Sigmoid colon (tissue), 7 donors: ENCODE measurements around the gene JMY. TPM values are rescaled to one million over a fixed set of nuclear protein-coding genes. Genes with fewer than 3 reads are reported as not detected.
A peak's percentile ranks its signal among the peaks of the same experiment; 100 is the strongest.

ENCODE experiments used
- DNase-seq: peaks from one replicate; pipeline ENCODE4 v3.0.0-alpha.2; 2019
- H3K27ac ChIP-seq, 4 donors: fragments of 200-600 bp; sonication (generic); one replicate each; pipeline ENCODE4 v1.5.1; 2016 to 2019; ENCODE audit warnings: mild to moderate bottlenecking in 1 of 4
- H3K27me3 ChIP-seq, 3 donors: fragments of 200-600 bp; sonication (generic); one replicate each; pipeline ENCODE4 v1.5.1; 2019; ENCODE audit warnings: mild to moderate bottlenecking in 1 of 3
- H3K36me3 ChIP-seq, 4 donors: fragments of 200-600 bp; sonication (generic); one replicate each; pipeline ENCODE4 v1.5.1; 2016 to 2019
- H3K4me1 ChIP-seq, 4 donors: fragments of 200-600 bp; sonication (generic); one replicate each; pipeline ENCODE4 v1.5.1; 2017 to 2019
- H3K4me3 ChIP-seq, 4 donors: fragments of 200-600 bp; sonication (generic); one replicate each; pipeline ENCODE4 v1.5.1; 2017 to 2019; ENCODE audit warnings: mild to moderate bottlenecking in 2 of 4, moderate library complexity in 1 of 4
- H3K9me3 ChIP-seq, 4 donors: fragments of 200-600 bp in 3 of 4; sonication (generic) in 3 of 4; one replicate each; pipeline versions ENCODE4 v1.5.1 to v1.6.1; 2013 to 2019
- CTCF ChIP-seq, 4 experiments: fragments of 450-650 bp in 3 of 4; fragments of 200-600 bp in 1 of 4; IDR thresholded peaks; one replicate each; pipeline ENCODE4 v1.5.1; 2016 to 2019; ENCODE audit warnings: antibody characterized with exemption in 4 of 4, mild to moderate bottlenecking in 3 of 4, moderate library complexity in 2 of 4
- EP300 ChIP-seq, 4 donors: sonication (generic); formaldehyde crosslinking; IDR thresholded peaks; one replicate each; pipeline ENCODE4 v1.6.1; 2017; ENCODE audit warnings: antibody characterized with exemption in 4 of 4
- POLR2A ChIP-seq, 2 donors: fragments of 450-650 bp; IDR thresholded peaks; one replicate each; pipeline ENCODE4 v1.6.1; 2016; ENCODE audit warnings: antibody characterized with exemption in 2 of 2, mild to moderate bottlenecking in 2 of 2, moderate library complexity in 2 of 2
- POLR2AphosphoS5 ChIP-seq, 4 donors: sonication (generic); formaldehyde crosslinking; IDR thresholded peaks; one replicate each; pipeline ENCODE4 v1.6.1; 2017; ENCODE audit warnings: antibody characterized with exemption in 4 of 4
- WGBS, 2 donors: extraction: QIAGEN DNeasy Blood & Tissue Kit; methylation state at CpG; one replicate each; pipeline ENCODE4 v1.1.7; 2013; 5-methylcytosine and 5-hydroxymethylcytosine counted together
- intact Hi-C: fragments of 100-400 bp; cut with DNase I; formaldehyde crosslinking; loops from one replicate; pipeline ENCODE4 v1.15.1; 2023
- polyA plus RNA-seq, 3 donors: library from polyadenylated mRNA; stranded (reverse); fragments of 200-250 nt; gene quantifications; one replicate each; pipeline ENCODE4 v1.2.3, GENCODE V29; 2013
- total RNA-seq, 4 donors: library from RNA; depleted of rRNA; stranded (reverse); fragments of >200 nt; gene quantifications; one replicate each; pipeline ENCODE4 v1.1.0, GENCODE V29; 2016
- donor health status: healthy with polysubstance abuse.
- donor health status: Bipolar disorder and iron deficiency.
- donor health status: healthy.

JMY gene
- total and polyA plus RNA-seq, 7 donors, result 1.4 to 58.7 (median 33.2) TPM

GRCh38 chr5:79225441-79225840, 10.5 kb upstream of the JMY start:
- WGBS, 2 donors, result 95 to 97% methylated on average over 5 of the region's 5 CpGs
- Histone ChIP-seq H3K27ac (peak overlapping the region in 1 of 4 donors; percentile 28), H3K4me3 (no peak overlapping the region), H3K27me3 (no peaks in the 10 kb centered on the region), H3K4me1 (no peaks in the 10 kb centered on the region), H3K9me3 (no peaks in the 10 kb centered on the region), H3K36me3 (no peaks in the 10 kb centered on the region)
- TF ChIP-seq EP300 (IDR thresholded peaks at IDR 0.05), result no peak
- TF ChIP-seq POLR2A (IDR thresholded peaks at IDR 0.05), result no peak
- TF ChIP-seq POLR2AphosphoS5 (IDR thresholded peaks at IDR 0.05), result no peak
- no peak for TF ChIP-seq CTCF (IDR thresholded peaks at IDR 0.05)
- no peak for DNase-seq
- intact Hi-C loops, result no loop called here

GRCh38 chr5:79227484-79228025, 8.4 kb upstream of the JMY start:
- Histone ChIP-seq H3K27me3 (no peaks in the 10 kb centered on the region), H3K9me3 (no peaks in the 10 kb centered on the region), H3K36me3 (no peaks in the 10 kb centered on the region), H3K27ac (no peak overlapping the region), H3K4me3 (no peak overlapping the region), H3K4me1 (no peaks in the 10 kb centered on the region)
- intact Hi-C loops, result no loop called here
- WGBS, 2 donors, result 91 to 96% methylated on average over 4 of the region's 4 CpGs
- no peak for TF ChIP-seq POLR2AphosphoS5 (IDR thresholded peaks at IDR 0.05)
- no peak for TF ChIP-seq POLR2A (IDR thresholded peaks at IDR 0.05)
- no peak for TF ChIP-seq EP300 (IDR thresholded peaks at IDR 0.05)
- no peak for TF ChIP-seq CTCF (IDR thresholded peaks at IDR 0.05)
- DNase-seq, result no peak

- Histone ChIP-seq H3K9me3 (no peaks in the 10 kb centered on the region), H3K27ac (no peak overlapping the region), H3K27me3 (no peaks in the 10 kb centered on the region), H3K4me3 (no peak overlapping the region), H3K4me1 (no peaks in the 10 kb centered on the region), H3K36me3 (no peaks in the 10 kb centered on the region)
- no peak for TF ChIP-seq POLR2A (IDR thresholded peaks at IDR 0.05)
- no peak for TF ChIP-seq POLR2AphosphoS5 (IDR thresholded peaks at IDR 0.05)
- no peak for TF ChIP-seq EP300 (IDR thresholded peaks at IDR 0.05)
- TF ChIP-seq CTCF (IDR thresholded peaks at IDR 0.05), result no peak
- intact Hi-C loops, result loop anchor here (10.0 kb wide), 1 partner anchor 1455 kb away; the partner anchor contains the start of gene TBCA
- DNase-seq, result no peak
- 87 to 94% methylated on average over 10 of the region's 10 CpGs for WGBS, 2 donors
These were observed 6.4 kb upstream of the JMY start for GRCh38 chr5:79229357-79230174.

- DNase-seq, result no peak
- intact Hi-C loops, result loop anchor here (5.0 to 10.0 kb wide), 5 partner anchors 52 to 1460 kb away; partner anchors contain the start of gene TBCA
- Histone ChIP-seq H3K4me1 (peaks cover 0 to 31% (median 15%) of the 10 kb centered on the region in 4 donors), H3K4me3 (peak overlapping the region; percentile 65 to 85 (median 74)), H3K27me3 (no peaks in the 10 kb centered on the region), H3K36me3 (no peaks in the 10 kb centered on the region), H3K27ac (peak overlapping the region; percentile 85 to 96 (median 93)), H3K9me3 (no peaks in the 10 kb centered on the region)
- no peak for TF ChIP-seq POLR2AphosphoS5 (IDR thresholded peaks at IDR 0.05)
- no peak for TF ChIP-seq CTCF (IDR thresholded peaks at IDR 0.05)
- TF ChIP-seq POLR2A (IDR thresholded peaks at IDR 0.05), result no peak
- no peak for TF ChIP-seq EP300 (IDR thresholded peaks at IDR 0.05)
- 5 to 30% methylated on average over 2 of the region's 2 CpGs for WGBS, 2 donors
These were observed 684 bp upstream of the JMY start for GRCh38 chr5:79235261-79235633.
